Activated effector memory CD4-positive, alpha-beta T cell treated with anti-CD3 and anti-CD28 coated beads, Interleukin-2, amount 50 U/mL, for 16 hours (primary cell): ENCODE data around the gene DNM3.

ENCODE experiments used
- DNase-seq: peaks from one replicate; pipeline ENCODE4 v3.0.0-alpha.2; 2020

The DNM3 gene

GRCh38 chr1:171819946-171820345 lies 21.4 kb upstream of the DNM3 start:
- no peak for DNase-seq

- no peak for DNase-seq
Measured at GRCh38 chr1:171826973-171827372, 14.3 kb upstream of the DNM3 start.

- DNase-seq = no peak
Measured at GRCh38 chr1:171828794-171829193, 12.5 kb upstream of the DNM3 start.

- DNase-seq = no peak
Measured at GRCh38 chr1:171833091-171833825, 8.0 kb upstream of the DNM3 start.

GRCh38 chr1:171834821-171835220 lies 6.5 kb upstream of the DNM3 start:
- DNase-seq = no peak

GRCh38 chr1:171835891-171836290 lies 5.4 kb upstream of the DNM3 start:
- no peak for DNase-seq

GRCh38 chr1:171841931-171842761 lies 848 bp downstream of the DNM3 start:
- peak; percentile 62 for DNase-seq

- DNase-seq = no peak
Measured at GRCh38 chr1:171844381-171844780, 3.1 kb downstream of the DNM3 start.

GRCh38 chr1:171845998-171846397 lies 4.7 kb downstream of the DNM3 start:
- no peak for DNase-seq

- no peak for DNase-seq
Measured at GRCh38 chr1:171849245-171849898, 8.1 kb downstream of the DNM3 start.

GRCh38 chr1:171850651-171851350 lies 9.5 kb downstream of the DNM3 start:
- DNase-seq = no peak

GRCh38 chr1:171852272-171852671 lies 11.0 kb downstream of the DNM3 start:
- no peak for DNase-seq

GRCh38 chr1:171855381-171855780 lies 14.1 kb downstream of the DNM3 start:
- no peak for DNase-seq

- DNase-seq = no peak
Measured at GRCh38 chr1:171858696-171859095, 17.4 kb downstream of the DNM3 start.

GRCh38 chr1:171860696-171861095 lies 19.4 kb downstream of the DNM3 start:
- no peak for DNase-seq

- no peak for DNase-seq
Measured at GRCh38 chr1:171863531-171863930, 22.2 kb downstream of the DNM3 start.

- no peak for DNase-seq
Measured at GRCh38 chr1:171864308-171864707, 23.0 kb downstream of the DNM3 start.

- no peak for DNase-seq
Measured at GRCh38 chr1:171865106-171865505, 23.8 kb downstream of the DNM3 start.

- DNase-seq = no peak
Measured at GRCh38 chr1:171867236-171867635, 25.9 kb downstream of the DNM3 start.

- DNase-seq = no peak
Measured at GRCh38 chr1:171868217-171868803, 27.0 kb downstream of the DNM3 start.

- DNase-seq = no peak
Measured at GRCh38 chr1:171869097-171869496, 27.8 kb downstream of the DNM3 start.

GRCh38 chr1:171871848-171872247 lies 30.6 kb downstream of the DNM3 start:
- no peak for DNase-seq

- no peak for DNase-seq
Measured at GRCh38 chr1:171872430-171872829, 31.1 kb downstream of the DNM3 start.
